HEK293T (cell line): ENCODE measurements around the gene DHTKD1.

ENCODE experiments used
- CTBP1 ChIP-seq: fragments of 450-650 bp; IDR thresholded peaks from 2 replicates; pipeline ENCODE4 v1.6.1; 2016; ENCODE audit warnings: borderline replicate concordance
- FOXM1 ChIP-seq: fragments of 450-650 bp; IDR thresholded peaks from 2 replicates; pipeline ENCODE4 v1.6.1; 2017; ENCODE audit warnings: mild to moderate bottlenecking, borderline replicate concordance
- LEF1 ChIP-seq: fragments of 450-650 bp; IDR thresholded peaks from 2 replicates; pipeline ENCODE4 v1.6.1; 2017; ENCODE audit warnings: mild to moderate bottlenecking, borderline replicate concordance
- NFRKB ChIP-seq: fragments of 450-650 bp; IDR thresholded peaks from 2 replicates; pipeline ENCODE4 v1.6.1; 2016; ENCODE audit warnings: mild to moderate bottlenecking, moderate library complexity
- PKNOX1 ChIP-seq: fragments of 450-650 bp; IDR thresholded peaks from 2 replicates; pipeline ENCODE4 v1.6.1; 2016
- SP1 ChIP-seq: fragments of 450-650 bp; IDR thresholded peaks from 2 replicates; pipeline ENCODE4 v1.6.1; 2017
- ZNF384 ChIP-seq: fragments of 450-650 bp; IDR thresholded peaks from 2 replicates; pipeline ENCODE4 v1.6.1; 2016

DNA sequence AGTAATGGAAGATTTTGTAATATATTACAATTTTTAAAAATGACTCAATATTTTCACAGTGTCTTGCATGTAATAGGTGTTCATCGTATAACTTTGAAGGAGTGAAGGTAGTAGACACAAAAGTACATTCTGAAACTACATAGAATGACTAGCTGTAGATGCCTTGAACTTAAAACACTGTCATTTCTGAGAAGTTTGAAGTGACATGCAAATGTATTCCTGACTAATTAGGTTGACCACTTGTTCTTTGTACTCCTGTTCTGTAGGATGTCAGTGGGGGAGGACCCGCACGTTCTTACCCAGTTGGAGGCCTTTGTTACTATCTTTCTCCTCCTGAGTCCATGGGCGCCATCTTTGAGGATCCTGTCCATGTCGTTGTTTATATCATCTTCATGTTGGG lies 91.9 kb downstream of the DHTKD1 start:
- TF ChIP-seq LEF1 (no peak), ZNF384 (no peak), FOXM1 (no peak), SP1 (no peak), NFRKB (no peak), CTBP1 (no peak), PKNOX1 (no peak)
